CD4-positive, alpha-beta T cell (primary cell): ENCODE results near the gene DYNC1H1. TPM values are rescaled to one million over a fixed set of nuclear protein-coding genes. Genes with fewer than 3 reads are reported as not detected.
"Not testable (repeated sequence)": the region's sequence is repeated elsewhere in the genome, so short reads cannot be mapped to it uniquely, and the experiment has no call there.

ENCODE experiments used
- ATAC-seq: fragments of 200-7000 bp; cut with Tn5 transposase; one replicate; pipeline ENCODE4 v1.10.0; 2022; ENCODE audit warnings: mild to moderate bottlenecking; ENCODE audit not compliant: poor library complexity
- CTCF ChIA-PET: fragments of 350-600 bp; sonication (Branson Sonifier 250); formaldehyde crosslinking; loops from one replicate; lab custom pipeline; 2021; ENCODE audit warnings: antibody characterized with exemption, inconsistent platforms; lab: Charles Lee
- POLR2A ChIA-PET: fragments of 350-600 bp; sonication (Branson Sonifier 250); formaldehyde crosslinking; loops from one replicate; lab custom pipeline; 2021; ENCODE audit warnings: antibody characterized with exemption, inconsistent platforms; lab: Charles Lee
- DNase-seq, 14 experiments: peaks; one replicate each; pipeline ENCODE4 v3.0.0-alpha.2; 2013 to 2020; ENCODE audit warnings: mixed read lengths in 2 of 14
- H3K27ac ChIP-seq, 2 donors: one replicate each; pipeline versions ENCODE4 v1.5.1 to v1.7.0; 2013; ENCODE audit warnings: low read length in 2 of 2, low read depth in 1 of 2, mild to moderate bottlenecking in 1 of 2
- H3K27me3 ChIP-seq, 2 experiments: 1 replicate in 1 of 2; 2 replicates in 1 of 2; pipeline versions ENCODE4 v1.6.1 to v1.7.0; 2013; ENCODE audit warnings: low read length in 2 of 2, control low read depth in 1 of 2, mild to moderate bottlenecking in 1 of 2, moderate library complexity in 1 of 2; ENCODE audit not compliant: insufficient read depth in 2 of 2, control insufficient read depth in 1 of 2
- H3K36me3 ChIP-seq: one replicate; pipeline ENCODE4 v1.6.1; 2013; ENCODE audit warnings: low read length, control low read depth; ENCODE audit not compliant: insufficient read depth
- H3K4me1 ChIP-seq: one replicate; pipeline ENCODE4 v1.6.1; 2013; ENCODE audit warnings: low read length, control low read depth; ENCODE audit not compliant: insufficient read depth
- H3K4me3 ChIP-seq: one replicate; pipeline ENCODE4 v1.5.1; 2013; ENCODE audit warnings: mild to moderate bottlenecking, low read length, moderate library complexity
- H3K9me3 ChIP-seq, 2 experiments: 1 replicate in 1 of 2; 2 replicates in 1 of 2; pipeline versions ENCODE4 v1.6.1 to v1.7.0; 2013; ENCODE audit warnings: low read length in 2 of 2, mild to moderate bottlenecking in 2 of 2, control low read depth in 1 of 2, moderate library complexity in 1 of 2; ENCODE audit not compliant: control insufficient read depth in 1 of 2, insufficient read depth in 1 of 2
- H3K27ac Mint-ChIP-seq: one replicate; pipeline ENCODE4 v1.8.0; 2020; ENCODE audit warnings: mixed read lengths
- H3K27me3 Mint-ChIP-seq: one replicate; pipeline ENCODE4 v1.8.0; 2021; ENCODE audit warnings: mixed read lengths
- H3K36me3 Mint-ChIP-seq: one replicate; pipeline ENCODE4 v1.8.0; 2021; ENCODE audit warnings: low read depth, mixed read lengths
- H3K4me1 Mint-ChIP-seq: one replicate; pipeline ENCODE4 v1.8.0; 2021; ENCODE audit warnings: low read depth, mixed read lengths
- H3K4me3 Mint-ChIP-seq: one replicate; pipeline ENCODE4 v1.8.0; 2020; ENCODE audit warnings: mild to moderate bottlenecking, mixed read lengths
- H3K9me3 Mint-ChIP-seq: one replicate; pipeline ENCODE4 v1.8.0; 2020; ENCODE audit warnings: mixed read lengths
- CTCF ChIP-seq: fragments of 200-600 bp; IDR thresholded peaks from one replicate; pipeline ENCODE4 v1.8.0; 2022; ENCODE audit warnings: antibody characterized with exemption, mild to moderate bottlenecking
- intact Hi-C, 2 experiments: fragments of 100-400 bp; cut with DNase I in 1 of 2; cut with micrococcal nuclease in 1 of 2; formaldehyde crosslinking; loops; one replicate each; pipeline versions ENCODE4 v1.15.1 to v1.9.0; 2023 to 2025; cut with DNase I, micrococcal nuclease
- total RNA-seq, 174 experiments: library from RNA in 2 of 174; stranded (reverse) in 2 of 174; gene quantifications; one replicate each; pipeline ENCODE4 v1.2.3 and lab custom pipeline; 2021 to 2026

DYNC1H1 gene
- total RNA-seq, 2 experiments from 2014 or later, result 286 to 293 TPM

GRCh38 chr14:102063808-102064429 is 99.5 kb downstream of the DYNC1H1 start:
- Mint-ChIP-seq H3K27ac (no peak overlapping the region), H3K4me1 (peaks cover 4% of the 10 kb centered on the region), H3K4me3 (no peak overlapping the region), H3K9me3 (no peaks in the 10 kb centered on the region), H3K36me3 (no peaks in the 10 kb centered on the region), H3K27me3 (no peaks in the 10 kb centered on the region)
- Histone ChIP-seq H3K27ac (no peak overlapping the region), H3K9me3 (no peaks in the 10 kb centered on the region), H3K27me3 (no peaks in the 10 kb centered on the region), H3K36me3 (no peaks in the 10 kb centered on the region), H3K4me1 (peaks cover 4% of the 10 kb centered on the region), H3K4me3 (no peak overlapping the region)
- DNase-seq (no peak), ATAC-seq (no peak)
- TF ChIP-seq CTCF, result no peak
- intact Hi-C loops, result loop anchor here (1.0 kb wide), 2 partner anchors 32 to 250 kb away; no protein-coding TSS in a partner anchor
- ChIA-PET POLR2A (no interaction called here), CTCF (interaction anchor here (1.0 to 2.7 kb wide), 3 partner anchors 9 to 33 kb away, joined by 3 to 28 read pairs (median 6); no protein-coding TSS in a partner anchor)

- DNase-seq, H3K9me3 ChIP-seq, H3K36me3 ChIP-seq, H3K4me1 Mint-ChIP-seq, H3K27me3 ChIP-seq, intact Hi-C loops, H3K27ac Mint-ChIP-seq, ATAC-seq, H3K36me3 Mint-ChIP-seq, H3K4me3 ChIP-seq, H3K4me1 ChIP-seq, H3K4me3 Mint-ChIP-seq, H3K27me3 Mint-ChIP-seq, POLR2A ChIA-PET, H3K27ac ChIP-seq, H3K9me3 Mint-ChIP-seq: not testable (repeated sequence)
- CTCF ChIA-PET, result interaction anchor here (2.7 kb wide), 1 partner anchor 32 kb away, joined by 28 read pairs; no protein-coding TSS in a partner anchor
These were observed 100.2 kb downstream of the DYNC1H1 start for GRCh38 chr14:102064590-102064989.

- no peak for DNase-seq
- no peaks in the 10 kb centered on the region for H3K27me3 Mint-ChIP-seq
- Histone ChIP-seq H3K36me3 (no peaks in the 10 kb centered on the region), H3K9me3 (no peaks in the 10 kb centered on the region), H3K27me3 (no peaks in the 10 kb centered on the region), H3K27ac (no peak overlapping the region), H3K4me3 (no peak overlapping the region), H3K4me1 (peaks cover 4% of the 10 kb centered on the region)
- POLR2A ChIA-PET, result no interaction called here
- intact Hi-C loops, result no loop called here
- no peak for TF ChIP-seq CTCF
- H3K36me3 Mint-ChIP-seq, result no peaks in the 10 kb centered on the region
- CTCF ChIA-PET, result no interaction called here
- peaks cover 4% of the 10 kb centered on the region for H3K4me1 Mint-ChIP-seq
- H3K4me3 Mint-ChIP-seq, result no peak overlapping the region
- no peaks in the 10 kb centered on the region for H3K9me3 Mint-ChIP-seq
- no peak overlapping the region for H3K27ac Mint-ChIP-seq
- no peak for ATAC-seq
These were observed 101.7 kb downstream of the DYNC1H1 start for GRCh38 chr14:102066041-102066451.
